Skin of body (tissue), 2 donors: Measurements from ENCODE around the gene REM2. TPM values are rescaled to one million over a fixed set of nuclear protein-coding genes. Genes with fewer than 3 reads are reported as not detected.
A peak's percentile ranks its signal among the peaks of the same experiment; 100 is the strongest.
"Not testable (repeated sequence)": the region's sequence is repeated elsewhere in the genome, so short reads cannot be mapped to it uniquely, and the experiment has no call there.

Source experiments
- DNase-seq: peaks from one replicate; lab custom pipeline; 2025; lab: John Stamatoyannopoulos, UW
- total RNA-seq: library from RNA; depleted of rRNA; stranded (reverse); fragments of >200 nt; gene quantifications from one replicate; pipeline ENCODE4 v1.2.3, GENCODE V29; 2014

Gene REM2
- total RNA-seq, 1 donor from 2014 or later, result not detected

GRCh38 chr14:22848351-22849164 lies 34.5 kb upstream of the REM2 start:
- DNase-seq, result peak; percentile 97

DNA sequence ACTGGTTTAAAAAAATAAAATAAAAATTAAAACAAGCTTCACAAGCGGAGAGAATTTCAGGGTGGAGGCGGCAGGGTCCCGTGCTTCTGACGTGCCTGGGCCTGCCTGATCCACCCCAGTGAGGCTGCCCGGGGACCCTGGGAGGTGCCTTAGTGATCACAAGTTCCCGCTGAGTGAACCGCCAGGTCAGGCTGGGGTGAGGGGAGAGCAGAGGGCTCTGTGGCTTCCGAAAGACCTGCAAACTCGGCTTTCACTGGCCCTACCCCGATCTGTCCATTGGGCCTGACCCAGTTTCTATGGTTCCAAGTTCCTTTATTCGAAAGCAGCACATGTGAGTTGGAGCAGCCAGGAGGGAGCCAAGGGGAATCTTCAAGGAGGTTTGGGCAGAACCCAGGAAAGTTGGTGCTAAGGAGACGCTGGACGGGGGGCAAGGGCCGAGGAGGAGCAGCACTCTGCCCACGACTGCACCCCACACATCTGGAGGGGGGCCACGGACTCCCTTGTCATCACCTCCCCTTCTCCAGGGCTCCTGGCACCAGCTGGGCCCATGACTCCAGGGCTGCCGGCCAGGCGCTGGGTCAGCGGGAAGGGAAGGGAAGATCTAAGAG lies 33.7 kb upstream of the REM2 start:
- no peak for DNase-seq

DNA sequence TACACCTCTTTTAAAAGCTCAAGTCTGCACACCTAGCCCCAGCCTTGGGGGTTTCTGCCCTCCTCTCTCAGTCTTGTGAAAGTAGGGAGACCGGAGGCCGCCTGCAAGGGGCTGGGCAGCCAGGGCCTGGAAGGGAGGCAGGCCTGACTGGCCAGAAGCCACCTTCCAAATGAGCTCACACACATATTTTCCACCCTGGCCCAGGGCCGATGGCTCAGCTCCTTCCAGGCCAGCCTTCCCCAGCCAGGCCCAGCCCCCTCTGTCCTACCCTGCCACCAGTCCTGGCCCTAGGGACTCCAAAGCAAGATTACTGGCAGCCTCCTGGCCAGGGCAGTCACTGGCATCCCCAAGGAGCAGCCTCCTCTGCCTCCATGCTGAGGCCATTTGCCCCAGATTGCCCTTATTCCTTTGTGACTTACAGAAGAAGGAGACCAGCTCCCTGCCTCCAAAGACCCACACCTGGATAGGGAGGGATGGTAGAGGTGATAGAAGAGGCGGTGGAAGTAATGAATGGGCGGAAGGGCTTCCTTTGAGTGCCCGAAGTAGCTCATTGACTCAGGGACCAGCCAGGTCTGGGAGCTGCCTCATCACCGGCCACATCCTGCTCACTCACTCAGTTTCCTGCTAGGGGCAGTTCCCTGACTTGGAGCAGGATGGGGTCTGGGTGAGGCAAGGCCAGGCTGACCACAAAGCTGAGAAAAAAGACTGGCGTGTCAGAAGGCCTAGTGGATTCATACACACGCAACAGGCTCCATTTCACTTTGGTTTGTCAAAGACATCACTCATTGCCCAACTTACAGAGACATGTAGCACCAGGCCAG lies 31.9 kb upstream of the REM2 start:
- peak; percentile 47 for DNase-seq

- not testable (repeated sequence) for DNase-seq
Observed at GRCh38 chr14:22852178-22852577, 30.8 kb upstream of the REM2 start.

GRCh38 chr14:22852599-22852939 lies 30.5 kb upstream of the REM2 start:
- no peak for DNase-seq

GRCh38 chr14:22852940-22853767 lies 29.9 kb upstream of the REM2 start:
- peak; percentile 88 for DNase-seq

DNA sequence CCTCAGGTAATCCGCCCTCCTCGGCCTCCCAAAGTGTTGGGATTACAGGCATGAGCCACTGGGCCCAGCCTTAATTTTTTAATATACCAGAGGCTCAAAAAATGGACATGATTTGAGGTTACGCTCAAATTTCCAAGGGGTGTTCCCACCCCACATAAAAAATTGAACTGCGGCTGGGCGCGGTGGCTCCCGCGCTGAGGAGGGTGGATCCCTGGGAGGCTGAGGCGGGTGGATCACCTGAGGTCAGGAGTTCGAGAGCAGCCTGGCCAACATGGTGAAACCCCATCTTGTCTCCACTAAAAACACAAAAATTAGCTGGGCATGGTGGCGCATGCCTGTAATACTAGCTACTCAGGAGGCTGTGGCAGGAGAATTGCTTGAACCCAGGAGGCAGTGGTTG lies 28.7 kb upstream of the REM2 start:
- DNase-seq, result not testable (repeated sequence)

GRCh38 chr14:22854963-22855724 lies 27.9 kb upstream of the REM2 start:
- no peak for DNase-seq

GRCh38 chr14:22856428-22856827 lies 26.6 kb upstream of the REM2 start:
- no peak for DNase-seq

- DNase-seq, result not testable (repeated sequence)
Observed at GRCh38 chr14:22860377-22860776, 22.6 kb upstream of the REM2 start.

- no peak for DNase-seq
Observed at GRCh38 chr14:22861651-22862050, 21.4 kb upstream of the REM2 start.

DNA sequence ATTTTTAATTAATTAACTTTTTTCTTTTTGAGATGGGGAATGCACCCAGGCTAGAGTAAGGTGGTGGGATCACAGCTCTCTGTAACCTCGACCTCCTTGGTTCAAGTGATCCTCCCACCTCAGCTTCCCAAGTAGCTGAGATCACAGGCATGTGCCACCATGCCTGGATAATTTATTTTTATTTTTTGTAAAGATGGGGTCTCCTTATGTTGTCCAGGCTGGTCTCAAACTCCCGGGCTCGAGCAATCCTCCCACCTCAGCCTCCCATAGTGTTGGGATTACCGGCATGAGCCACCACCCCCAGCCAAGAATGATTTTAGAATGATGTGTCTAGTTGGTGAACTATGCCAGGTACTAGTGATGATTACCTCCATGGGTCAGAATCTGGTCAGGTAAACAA lies 18.0 kb upstream of the REM2 start:
- no peak for DNase-seq

- DNase-seq, result no peak
Observed at GRCh38 chr14:22865424-22866405, 17.3 kb upstream of the REM2 start.

DNA sequence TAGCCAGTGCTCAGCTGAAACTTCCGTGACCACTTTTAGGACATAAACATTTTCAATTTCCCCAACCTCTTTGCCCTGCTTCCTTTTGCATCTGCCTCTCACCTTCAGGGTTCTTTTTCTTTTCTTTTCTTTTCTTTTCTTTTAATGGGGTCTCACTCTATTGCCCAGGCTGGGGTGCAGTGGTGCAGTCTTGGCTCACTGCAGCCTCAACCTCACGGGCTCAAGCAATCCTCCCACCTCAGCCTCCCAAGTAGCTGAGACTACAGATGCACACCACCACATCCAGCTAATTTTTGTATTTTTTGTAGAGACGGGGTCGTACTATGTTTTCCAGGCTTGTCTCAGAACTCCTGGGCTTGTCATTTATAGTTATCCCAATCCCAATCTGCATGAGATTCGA lies 16.1 kb upstream of the REM2 start:
- no peak for DNase-seq

DNA sequence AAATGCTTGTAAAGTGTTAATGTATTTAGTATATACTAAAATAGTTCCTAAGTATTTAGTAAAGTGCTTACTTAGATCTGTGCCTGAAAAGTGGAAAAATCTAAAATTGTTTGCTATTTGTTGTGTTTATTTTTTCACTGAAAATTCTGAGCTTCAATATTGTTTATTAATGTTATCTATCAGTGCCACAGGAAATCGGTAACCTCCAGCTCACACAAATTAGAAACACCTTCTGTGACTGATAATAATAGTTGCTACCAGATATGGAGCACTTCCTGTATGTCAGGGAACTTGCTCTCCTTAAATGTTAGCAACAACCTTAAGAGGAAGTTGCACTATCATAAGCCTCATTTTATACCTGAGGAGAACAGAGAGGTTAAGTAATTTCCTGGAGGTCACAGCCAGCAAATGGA lies 12.2 kb upstream of the REM2 start:
- DNase-seq, result no peak

- peak; percentile 91 for DNase-seq
Observed at GRCh38 chr14:22871224-22872032, 11.6 kb upstream of the REM2 start, which contains the start of gene LRP10. LRP10 (plus strand) TSS chr14:22871740; CDS start chr14:22872304, 564 bp downstream.

DNA sequence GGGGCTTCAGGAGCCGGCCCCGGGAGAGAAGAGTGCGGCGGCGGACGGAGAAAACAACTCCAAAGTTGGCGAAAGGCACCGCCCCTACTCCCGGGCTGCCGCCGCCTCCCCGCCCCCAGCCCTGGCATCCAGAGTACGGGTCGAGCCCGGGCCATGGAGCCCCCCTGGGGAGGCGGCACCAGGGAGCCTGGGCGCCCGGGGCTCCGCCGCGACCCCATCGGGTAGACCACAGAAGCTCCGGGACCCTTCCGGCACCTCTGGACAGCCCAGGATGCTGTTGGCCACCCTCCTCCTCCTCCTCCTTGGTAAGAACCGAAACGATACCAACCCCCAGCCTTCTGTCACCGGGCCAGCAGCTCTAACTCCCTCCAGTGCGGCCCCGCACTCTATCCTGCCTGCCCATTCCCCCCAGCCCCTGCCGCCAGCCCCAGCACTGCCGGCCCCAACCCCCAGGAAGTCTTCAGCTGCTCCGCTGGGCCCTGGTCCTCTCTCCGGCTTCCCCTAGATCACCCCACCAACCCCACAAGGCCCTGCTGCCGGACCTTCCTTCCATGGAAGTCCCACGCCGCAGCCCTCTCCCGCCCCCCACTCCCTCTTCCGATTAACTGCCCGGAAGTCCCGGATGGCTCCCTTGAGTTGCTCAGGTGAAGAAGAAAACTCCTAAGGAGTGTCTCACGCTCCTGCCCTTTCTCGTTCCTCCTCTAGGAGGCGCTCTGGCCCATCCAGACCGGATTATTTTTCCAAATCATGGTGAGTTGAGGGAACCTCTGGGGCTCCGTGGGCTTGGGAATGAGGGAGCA lies 10.8 kb upstream of the REM2 start:
- DNase-seq, result peak; percentile 73
